Natural killer cell (primary cell): Measurements from ENCODE around the gene OR6K3. TPM values are rescaled to one million over a fixed set of nuclear protein-coding genes. Genes with fewer than 3 reads are reported as not detected.

Source experiments
- ATAC-seq, 3 donors: fragments of 150-1000 bp in 2 of 3; fragments of 200-7000 bp in 1 of 3; cut with Tn5 transposase; 1 replicate in 1 of 3; 2 replicates in 2 of 3; pipeline ENCODE4 v1.10.0; 2021; ENCODE audit warnings: mild to moderate bottlenecking in 2 of 3, moderate library complexity in 2 of 3
- DNase-seq, 2 donors: peaks; one replicate each; pipeline versions ENCODE4 v3.0.0 to v3.0.0-alpha.2; 2013 to 2021; ENCODE audit warnings: mixed read lengths in 1 of 2
- H3K27ac ChIP-seq: one replicate; pipeline ENCODE4 v1.5.1; 2013; ENCODE audit warnings: mild to moderate bottlenecking, low read length
- H3K27me3 ChIP-seq: one replicate; pipeline ENCODE4 v1.6.1; 2013; ENCODE audit warnings: low read length; ENCODE audit not compliant: control insufficient read depth, insufficient read depth
- H3K36me3 ChIP-seq: one replicate; pipeline ENCODE4 v1.6.1; 2013; ENCODE audit warnings: low read length; ENCODE audit not compliant: control insufficient read depth, insufficient read depth
- H3K4me1 ChIP-seq: one replicate; pipeline ENCODE4 v1.6.1; 2013; ENCODE audit warnings: low read length; ENCODE audit not compliant: control insufficient read depth, insufficient read depth
- H3K4me3 ChIP-seq: one replicate; pipeline ENCODE4 v1.5.1; 2013; ENCODE audit warnings: low read length
- H3K9me3 ChIP-seq: one replicate; pipeline ENCODE4 v1.6.1; 2013; ENCODE audit warnings: low read length; ENCODE audit not compliant: control insufficient read depth, insufficient read depth
- H3K27ac Mint-ChIP-seq, 2 donors: one replicate each; pipeline ENCODE4 v1.8.0; 2022; ENCODE audit warnings: mild to moderate bottlenecking in 2 of 2, mixed read lengths in 2 of 2, moderate library complexity in 1 of 2
- H3K27me3 Mint-ChIP-seq, 2 donors: one replicate each; pipeline ENCODE4 v1.8.0; 2022; ENCODE audit warnings: low read depth in 2 of 2, mixed read lengths in 2 of 2
- H3K36me3 Mint-ChIP-seq: one replicate; pipeline ENCODE4 v1.8.0; 2022; ENCODE audit warnings: mixed read lengths
- H3K4me1 Mint-ChIP-seq, 2 donors: one replicate each; pipeline ENCODE4 v1.8.0; 2022; ENCODE audit warnings: mixed read lengths in 2 of 2
- H3K4me3 Mint-ChIP-seq: one replicate; pipeline ENCODE4 v1.8.0; 2022; ENCODE audit warnings: mild to moderate bottlenecking, moderate library complexity, mixed read lengths
- H3K9me3 Mint-ChIP-seq, 2 donors: one replicate each; pipeline ENCODE4 v1.8.0; 2022; ENCODE audit warnings: mixed read lengths in 2 of 2
- WGBS: methylation state at CpG from one replicate; pipeline ENCODE4 v1.1.7; 2013; ENCODE audit warnings: missing lambda C conversion rate; ENCODE audit not compliant: insufficient coverage; 5-methylcytosine and 5-hydroxymethylcytosine counted together
- intact Hi-C: fragments of 100-400 bp; cut with micrococcal nuclease; formaldehyde crosslinking; loops from one replicate; pipeline ENCODE4 v1.14.2; 2022
- total RNA-seq, 4 donors: library from RNA; stranded (reverse); fragments of 120-200 nt in 1 of 4; gene quantifications; one replicate each; pipeline versions ENCODE4 v1.2.3 to v1.2.4, GENCODE V29; 2013 to 2022
- TF ChIP-seq, protein P1 (sequence below): fragments of 200-600 bp; IDR thresholded peaks from one replicate; pipeline ENCODE4 v1.8.0; 2022; ENCODE audit warnings: antibody characterized with exemption

The OR6K3 gene
- total RNA-seq, 3 donors from 2014 or later (not counting 1 experiment from before 2014, with no cell fraction given), result 1.7 TPM; not detected in 2

DNA sequence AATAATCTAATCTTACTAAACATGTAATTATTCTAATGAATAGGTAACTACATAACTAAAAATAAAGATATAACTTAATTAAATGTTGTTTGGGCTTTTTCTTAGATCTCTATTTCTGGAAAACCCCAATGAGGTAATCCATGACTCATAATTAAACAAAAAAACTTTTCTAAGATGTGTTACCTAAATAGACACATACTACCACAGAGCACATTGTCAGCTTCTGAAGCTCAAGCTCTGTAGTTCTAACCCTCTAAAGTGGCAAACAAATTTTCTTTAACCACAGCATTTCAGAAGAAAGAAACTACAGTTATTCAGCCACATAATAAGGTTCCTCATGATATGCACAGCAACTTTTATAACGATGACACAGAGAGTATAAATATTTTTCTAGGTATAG lies 4.2 kb downstream of the OR6K3 start:
- Mint-ChIP-seq H3K4me3 (no peak overlapping the region), H3K27me3 (peaks cover 33 to 74% of the 10 kb centered on the region in 2 donors), H3K9me3 (no peaks in the 10 kb centered on the region), H3K36me3 (no peaks in the 10 kb centered on the region), H3K27ac (no peak overlapping the region), H3K4me1 (no peaks in the 10 kb centered on the region)
- TF ChIP-seq, protein P1, sequence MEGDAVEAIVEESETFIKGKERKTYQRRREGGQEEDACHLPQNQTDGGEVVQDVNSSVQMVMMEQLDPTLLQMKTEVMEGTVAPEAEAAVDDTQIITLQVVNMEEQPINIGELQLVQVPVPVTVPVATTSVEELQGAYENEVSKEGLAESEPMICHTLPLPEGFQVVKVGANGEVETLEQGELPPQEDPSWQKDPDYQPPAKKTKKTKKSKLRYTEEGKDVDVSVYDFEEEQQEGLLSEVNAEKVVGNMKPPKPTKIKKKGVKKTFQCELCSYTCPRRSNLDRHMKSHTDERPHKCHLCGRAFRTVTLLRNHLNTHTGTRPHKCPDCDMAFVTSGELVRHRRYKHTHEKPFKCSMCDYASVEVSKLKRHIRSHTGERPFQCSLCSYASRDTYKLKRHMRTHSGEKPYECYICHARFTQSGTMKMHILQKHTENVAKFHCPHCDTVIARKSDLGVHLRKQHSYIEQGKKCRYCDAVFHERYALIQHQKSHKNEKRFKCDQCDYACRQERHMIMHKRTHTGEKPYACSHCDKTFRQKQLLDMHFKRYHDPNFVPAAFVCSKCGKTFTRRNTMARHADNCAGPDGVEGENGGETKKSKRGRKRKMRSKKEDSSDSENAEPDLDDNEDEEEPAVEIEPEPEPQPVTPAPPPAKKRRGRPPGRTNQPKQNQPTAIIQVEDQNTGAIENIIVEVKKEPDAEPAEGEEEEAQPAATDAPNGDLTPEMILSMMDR, result no peak
- Histone ChIP-seq H3K27ac (no peak overlapping the region), H3K36me3 (no peaks in the 10 kb centered on the region), H3K9me3 (no peaks in the 10 kb centered on the region), H3K27me3 (peaks cover 12% of the 10 kb centered on the region), H3K4me3 (no peak overlapping the region), H3K4me1 (no peaks in the 10 kb centered on the region)
- WGBS, result no CpG with 5 or more reads among the region's 1 CpG
- intact Hi-C loops, result no loop called here
- ATAC-seq (no peak), DNase-seq (no peak)

DNA sequence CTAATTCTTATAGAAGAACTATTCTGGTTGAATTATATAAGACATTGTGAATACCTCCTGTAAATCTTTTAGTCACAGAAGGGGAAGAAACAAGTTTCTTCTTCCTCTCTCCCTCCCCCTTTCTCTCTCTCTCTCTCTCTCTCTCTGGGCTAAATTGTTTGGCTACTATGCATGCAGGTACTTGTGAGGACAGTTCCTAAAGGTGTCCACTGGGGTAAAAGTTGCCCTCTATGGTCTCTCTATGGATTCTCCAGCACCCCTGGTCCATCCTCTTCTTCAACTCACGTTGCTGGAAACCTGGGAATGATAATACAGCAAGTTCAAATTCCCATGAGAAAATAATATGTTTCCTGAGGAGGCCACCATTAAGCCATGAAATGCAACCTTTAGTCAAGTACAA lies 5.8 kb downstream of the OR6K3 start:
- Histone ChIP-seq H3K27me3 (peaks cover 8% of the 10 kb centered on the region), H3K4me1 (no peaks in the 10 kb centered on the region), H3K4me3 (no peak overlapping the region), H3K9me3 (no peaks in the 10 kb centered on the region), H3K27ac (no peak overlapping the region), H3K36me3 (no peaks in the 10 kb centered on the region)
- 89% methylated on average over 1 of the region's 1 CpG for WGBS
- Mint-ChIP-seq H3K9me3 (no peaks in the 10 kb centered on the region), H3K4me1 (no peaks in the 10 kb centered on the region), H3K36me3 (no peaks in the 10 kb centered on the region), H3K27ac (no peak overlapping the region), H3K4me3 (no peak overlapping the region), H3K27me3 (peaks cover 34 to 64% of the 10 kb centered on the region in 2 donors)
- TF ChIP-seq, protein P1, result no peak
- intact Hi-C loops, result no loop called here
- ATAC-seq (no peak), DNase-seq (no peak)

DNA sequence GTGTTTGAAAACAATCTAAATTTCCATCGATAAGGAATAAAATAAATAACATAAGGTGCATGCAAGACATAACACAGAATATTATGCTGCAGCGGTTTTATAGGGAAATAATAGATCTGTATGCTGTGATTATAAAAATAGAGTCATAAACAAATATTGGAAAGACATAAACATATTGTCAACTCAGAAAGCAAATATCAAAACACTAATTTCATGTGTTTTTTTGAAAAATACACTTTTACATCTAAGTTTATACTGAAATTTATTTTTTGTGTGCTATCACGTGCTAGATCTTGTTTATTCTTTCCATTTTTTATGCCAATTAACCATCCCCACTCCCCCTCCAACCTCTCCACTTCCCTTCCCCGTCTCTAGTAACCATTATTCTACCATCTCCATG lies 9.4 kb downstream of the OR6K3 start:
- DNase-seq, result no peak
- WGBS, result 69% methylated on average over 2 of the region's 4 CpGs

DNA sequence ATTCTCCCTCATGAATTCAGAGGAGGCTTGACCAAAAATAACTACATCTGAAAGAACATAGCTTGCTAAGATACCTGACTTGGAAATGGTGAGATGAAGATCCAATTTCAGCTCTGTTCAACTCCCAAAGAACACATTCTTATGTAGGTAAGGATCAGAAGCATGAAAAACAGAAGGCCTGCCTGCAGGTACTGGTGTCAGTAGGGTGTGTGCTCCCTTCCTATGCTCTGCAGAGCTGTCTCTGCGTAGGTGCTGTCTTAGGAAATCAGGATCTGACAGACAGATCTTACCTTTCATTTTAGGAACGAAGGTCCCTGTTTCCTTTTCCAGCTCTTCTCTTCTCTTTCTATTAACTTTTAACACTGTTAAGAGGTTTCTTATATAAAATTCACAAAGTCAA lies 14.4 kb downstream of the OR6K3 start:
- no peak overlapping the region for H3K4me3 Mint-ChIP-seq
- DNase-seq (no peak), ATAC-seq (no peak)
- peaks cover 9 to 13% of the 10 kb centered on the region in 2 donors for H3K27me3 Mint-ChIP-seq
- no peaks in the 10 kb centered on the region for H3K27me3 ChIP-seq
- H3K9me3 Mint-ChIP-seq, result no peaks in the 10 kb centered on the region
- no peak overlapping the region for H3K27ac Mint-ChIP-seq
- no peaks in the 10 kb centered on the region for H3K36me3 ChIP-seq
- WGBS, result 81% methylated on average over 2 of the region's 2 CpGs
- H3K36me3 Mint-ChIP-seq, result no peaks in the 10 kb centered on the region
- no peak overlapping the region for H3K27ac ChIP-seq
- TF ChIP-seq, protein P1, result no peak
- intact Hi-C loops, result no loop called here
- no peaks in the 10 kb centered on the region for H3K4me1 Mint-ChIP-seq
- H3K4me1 ChIP-seq, result no peaks in the 10 kb centered on the region
- no peak overlapping the region for H3K4me3 ChIP-seq
- no peaks in the 10 kb centered on the region for H3K9me3 ChIP-seq

More for the DNA sequence above, 9.4 kb downstream of the OR6K3 start:
- Mint-ChIP-seq H3K9me3 (no peaks in the 10 kb centered on the region), H3K36me3 (no peaks in the 10 kb centered on the region), H3K27me3 (peaks cover 15 to 49% of the 10 kb centered on the region in 2 donors), H3K4me1 (no peaks in the 10 kb centered on the region), H3K27ac (no peak overlapping the region), H3K4me3 (no peak overlapping the region)
- no peak for ATAC-seq
- no peak overlapping the region for H3K4me3 ChIP-seq
- no peaks in the 10 kb centered on the region for H3K36me3 ChIP-seq
- H3K27ac ChIP-seq, result no peak overlapping the region
- no peaks in the 10 kb centered on the region for H3K9me3 ChIP-seq
- peaks cover 8% of the 10 kb centered on the region for H3K27me3 ChIP-seq
- intact Hi-C loops, result no loop called here
- no peaks in the 10 kb centered on the region for H3K4me1 ChIP-seq
- TF ChIP-seq, protein P1, result no peak
